ENCODE measurements around the gene ATN1.
A peak's percentile ranks its signal among the peaks of the same experiment; 100 is the strongest.

ATN1 gene

GRCh38 chr12:6929466-6930452, 2.0 kb downstream of the ATN1 start:
- Histone ChIP-seq H3K27ac (no peak overlapping the region), H3K4me1 (ENCODE audit: low read depth, poor library complexity, severe bottlenecking) (peaks cover 31% of the 10 kb centered on the region), H3K4me2 (peak overlapping the region; percentile 78), H4K20me1 (ENCODE audit: insufficient read depth) (no peaks in the 10 kb centered on the region), H3K4me3 (IDR thresholded peaks at IDR 0.05; ENCODE audit: insufficient read depth, low read depth, low read length) (no peak overlapping the region), H3K9ac (no peak overlapping the region), H3K36me3 (ENCODE audit: insufficient read depth) (no peaks in the 10 kb centered on the region), H2AFZ (ENCODE audit: low read depth) (no peak overlapping the region), H3K79me2 (ENCODE audit: insufficient read depth, low read depth) (peaks cover 20% of the 10 kb centered on the region; the same call in 1 of the 2 replicates), H3K27me3 (ENCODE audit: insufficient read depth, low read depth) (no peaks in the 10 kb centered on the region)
- TF ChIP-seq CTCF (conservative IDR thresholded peaks at IDR 0.05; ENCODE audit: low read depth, low read length) = no peak

- Histone ChIP-seq H3K36me3 (ENCODE audit: insufficient read depth) (no peaks in the 10 kb centered on the region), H3K4me3 (IDR thresholded peaks at IDR 0.05; ENCODE audit: insufficient read depth, low read depth, low read length) (no peak overlapping the region), H3K9ac (no peak overlapping the region), H3K79me2 (ENCODE audit: insufficient read depth, low read depth) (peaks cover 20% of the 10 kb centered on the region; the same call in 1 of the 2 replicates), H2AFZ (ENCODE audit: low read depth) (no peak overlapping the region), H3K27ac (no peak overlapping the region), H3K27me3 (ENCODE audit: insufficient read depth, low read depth) (no peaks in the 10 kb centered on the region), H3K4me2 (no peak overlapping the region), H3K4me1 (ENCODE audit: low read depth, poor library complexity, severe bottlenecking) (peaks cover 15% of the 10 kb centered on the region), H4K20me1 (ENCODE audit: insufficient read depth) (no peaks in the 10 kb centered on the region)
- no peak for TF ChIP-seq CTCF (conservative IDR thresholded peaks at IDR 0.05; ENCODE audit: low read depth, low read length)
Measured at GRCh38 chr12:6932766-6933165, 5.0 kb downstream of the ATN1 start.

GRCh38 chr12:6934110-6934509, 6.4 kb downstream of the ATN1 start:
- TF ChIP-seq CTCF (conservative IDR thresholded peaks at IDR 0.05; ENCODE audit: low read depth, low read length) = no peak
- H3K4me1 ChIP-seq (ENCODE audit: low read depth, poor library complexity, severe bottlenecking) = peaks cover 16% of the 10 kb centered on the region
- no peak overlapping the region for H3K4me3 ChIP-seq (IDR thresholded peaks at IDR 0.05; ENCODE audit: insufficient read depth, low read depth, low read length)
- H3K4me2 ChIP-seq = no peak overlapping the region
- no peak overlapping the region for H3K9ac ChIP-seq
- H3K27ac ChIP-seq = no peak overlapping the region
- H3K79me2 ChIP-seq (ENCODE audit: insufficient read depth, low read depth) = peaks cover 12% of the 10 kb centered on the region; the same call in 1 of the 2 replicates
- H2AFZ ChIP-seq (ENCODE audit: low read depth) = no peak overlapping the region
- no peaks in the 10 kb centered on the region for H3K27me3 ChIP-seq (ENCODE audit: insufficient read depth, low read depth)
- H3K36me3 ChIP-seq (ENCODE audit: insufficient read depth) = no peaks in the 10 kb centered on the region
- no peaks in the 10 kb centered on the region for H4K20me1 ChIP-seq (ENCODE audit: insufficient read depth)

- H3K4me3 ChIP-seq (IDR thresholded peaks at IDR 0.05; ENCODE audit: insufficient read depth, low read depth, low read length) = no peak overlapping the region
- H2AFZ ChIP-seq (ENCODE audit: low read depth) = no peak overlapping the region
- no peaks in the 10 kb centered on the region for H3K36me3 ChIP-seq (ENCODE audit: insufficient read depth)
- no peaks in the 10 kb centered on the region; the same call in 1 of the 2 replicates for H3K79me2 ChIP-seq (ENCODE audit: insufficient read depth, low read depth)
- H3K27ac ChIP-seq = no peak overlapping the region
- TF ChIP-seq CTCF (conservative IDR thresholded peaks at IDR 0.05; ENCODE audit: low read depth, low read length) = no peak
- H3K9ac ChIP-seq = no peak overlapping the region
- no peaks in the 10 kb centered on the region for H4K20me1 ChIP-seq (ENCODE audit: insufficient read depth)
- H3K27me3 ChIP-seq (ENCODE audit: insufficient read depth, low read depth) = no peaks in the 10 kb centered on the region
- peaks cover 6% of the 10 kb centered on the region for H3K4me1 ChIP-seq (ENCODE audit: low read depth, poor library complexity, severe bottlenecking)
- H3K4me2 ChIP-seq = no peak overlapping the region
Measured at GRCh38 chr12:6935371-6936193, 7.8 kb downstream of the ATN1 start.

All from KMS-11 (cell line).